Endodermal cell (in vitro differentiated cells): ENCODE results near the gene LRTM2. TPM values are rescaled to one million over a fixed set of nuclear protein-coding genes. Genes with fewer than 3 reads are reported as not detected.

Experiments used
- DNase-seq: peaks from one replicate; pipeline ENCODE4 v3.0.0-alpha.2; 2017
- H3K27ac ChIP-seq: 2 replicates; pipeline ENCODE4 v1.5.1; 2013; ENCODE audit warnings: mild to moderate bottlenecking, low read depth, low read length, moderate library complexity
- H3K27me3 ChIP-seq: 2 replicates; pipeline ENCODE4 v1.6.1; 2013; ENCODE audit warnings: mild to moderate bottlenecking, low read length, moderate library complexity; ENCODE audit not compliant: insufficient read depth, control insufficient read depth, poor library complexity, severe bottlenecking
- H3K36me3 ChIP-seq: 2 replicates; pipeline ENCODE4 v1.7.0; 2013; ENCODE audit warnings: mild to moderate bottlenecking, low read length, moderate library complexity; ENCODE audit not compliant: control insufficient read depth, insufficient read depth
- H3K4me1 ChIP-seq: one replicate; pipeline ENCODE4 v1.7.0; 2013; ENCODE audit warnings: low read length; ENCODE audit not compliant: control insufficient read depth, insufficient read depth
- H3K4me3 ChIP-seq: 2 replicates; pipeline ENCODE4 v1.5.1; 2013; ENCODE audit warnings: mild to moderate bottlenecking, low read length, moderate library complexity
- H3K9ac ChIP-seq: 2 replicates; pipeline ENCODE4 v1.6.1; 2013; ENCODE audit warnings: mild to moderate bottlenecking, low read length, moderate library complexity; ENCODE audit not compliant: poor library complexity, severe bottlenecking; ENCODE audit errors: extremely low read depth
- H3K9me3 ChIP-seq: 2 replicates; pipeline ENCODE4 v1.6.1; 2013; ENCODE audit warnings: mild to moderate bottlenecking, low read length, moderate library complexity; ENCODE audit not compliant: control insufficient read depth
- H3K27ac Mint-ChIP-seq: 2 replicates; pipeline ENCODE4 v1.8.0; 2020; ENCODE audit warnings: mixed read lengths
- H3K27me3 Mint-ChIP-seq: 2 replicates; pipeline ENCODE4 v1.8.0; 2021; ENCODE audit warnings: mild to moderate bottlenecking, mixed read lengths; ENCODE audit not compliant: insufficient read depth
- H3K36me3 Mint-ChIP-seq: 2 replicates; pipeline ENCODE4 v1.8.0; 2020; ENCODE audit warnings: low read depth, mixed read lengths
- H3K4me1 Mint-ChIP-seq: 2 replicates; pipeline ENCODE4 v1.8.0; 2020; ENCODE audit warnings: mixed read lengths
- H3K4me3 Mint-ChIP-seq: 2 replicates; pipeline ENCODE4 v1.8.0; 2020; ENCODE audit warnings: mild to moderate bottlenecking, moderate library complexity, mixed read lengths
- H3K9me3 Mint-ChIP-seq: 2 replicates; pipeline ENCODE4 v1.8.0; 2020; ENCODE audit warnings: mild to moderate bottlenecking, mixed read lengths
- WGBS, 2 experiments: methylation state at CpG; one replicate each; pipeline versions ENCODE4 v1.1.5 to v1.1.7; 2013; ENCODE audit warnings: missing lambda C conversion rate in 2 of 2, mixed read lengths in 1 of 2; ENCODE audit not compliant: insufficient coverage in 1 of 2, insufficient read length in 1 of 2; 5-methylcytosine and 5-hydroxymethylcytosine counted together
- total RNA-seq, 2 donors: library from RNA; stranded (reverse); fragmentation: NEBNext Ultra II Directional in 1 of 2; extraction: Animal tissue kit (Norgen Biotek cat#: 25700) in 1 of 2; gene quantifications; 2 replicates in 1 of 2; 3 replicates in 1 of 2; pipeline ENCODE4 v1.2.1, GENCODE V29; 2021
- TF ChIP-seq, protein P1 (sequence below): fragments of 200-600 bp; sonication (generic); conservative IDR thresholded peaks from 2 replicates; pipeline ENCODE4 v1.5.0; 2021; ENCODE audit warnings: antibody characterized with exemption, mild to moderate bottlenecking

The LRTM2 gene
- total RNA-seq, 2 donors from 2014 or later, result 0.40 TPM

DNA sequence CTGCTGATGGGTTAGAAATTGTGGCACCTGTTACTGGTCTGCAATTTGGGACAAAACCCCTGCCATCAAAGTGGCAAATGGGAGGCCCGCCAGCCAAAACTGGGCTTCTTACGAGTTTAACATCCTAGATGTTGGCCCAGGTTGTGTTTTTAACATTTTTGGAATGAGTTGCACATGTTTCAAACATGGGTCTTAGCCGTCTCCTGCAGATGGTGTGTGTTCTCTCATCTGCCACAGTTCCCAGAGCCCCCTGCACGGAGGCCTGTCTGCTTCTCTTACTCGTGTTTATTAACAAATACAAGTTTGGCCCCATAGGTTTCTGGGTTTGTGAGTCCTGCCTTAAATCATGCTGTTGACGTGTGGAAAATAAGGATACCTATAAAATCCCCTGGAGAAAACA lies 51.6 kb downstream of the LRTM2 start:
- H3K4me1 Mint-ChIP-seq, result peaks cover 6% of the 10 kb centered on the region
- no peaks in the 10 kb centered on the region for H3K4me1 ChIP-seq
- no peaks in the 10 kb centered on the region for H3K36me3 ChIP-seq
- no peak overlapping the region for H3K27ac Mint-ChIP-seq
- H3K27ac ChIP-seq, result no peak overlapping the region
- TF ChIP-seq, protein P1, sequence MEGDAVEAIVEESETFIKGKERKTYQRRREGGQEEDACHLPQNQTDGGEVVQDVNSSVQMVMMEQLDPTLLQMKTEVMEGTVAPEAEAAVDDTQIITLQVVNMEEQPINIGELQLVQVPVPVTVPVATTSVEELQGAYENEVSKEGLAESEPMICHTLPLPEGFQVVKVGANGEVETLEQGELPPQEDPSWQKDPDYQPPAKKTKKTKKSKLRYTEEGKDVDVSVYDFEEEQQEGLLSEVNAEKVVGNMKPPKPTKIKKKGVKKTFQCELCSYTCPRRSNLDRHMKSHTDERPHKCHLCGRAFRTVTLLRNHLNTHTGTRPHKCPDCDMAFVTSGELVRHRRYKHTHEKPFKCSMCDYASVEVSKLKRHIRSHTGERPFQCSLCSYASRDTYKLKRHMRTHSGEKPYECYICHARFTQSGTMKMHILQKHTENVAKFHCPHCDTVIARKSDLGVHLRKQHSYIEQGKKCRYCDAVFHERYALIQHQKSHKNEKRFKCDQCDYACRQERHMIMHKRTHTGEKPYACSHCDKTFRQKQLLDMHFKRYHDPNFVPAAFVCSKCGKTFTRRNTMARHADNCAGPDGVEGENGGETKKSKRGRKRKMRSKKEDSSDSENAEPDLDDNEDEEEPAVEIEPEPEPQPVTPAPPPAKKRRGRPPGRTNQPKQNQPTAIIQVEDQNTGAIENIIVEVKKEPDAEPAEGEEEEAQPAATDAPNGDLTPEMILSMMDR, result no peak
- no peak overlapping the region for H3K4me3 Mint-ChIP-seq
- WGBS, 2 experiments, result 90 to 96% methylated on average over 6 of the region's 6 CpGs
- H3K9ac ChIP-seq, result no peak overlapping the region
- H3K27me3 Mint-ChIP-seq, result peaks cover 5% of the 10 kb centered on the region
- peaks cover 15% of the 10 kb centered on the region for H3K9me3 Mint-ChIP-seq
- no peaks in the 10 kb centered on the region for H3K27me3 ChIP-seq
- H3K4me3 ChIP-seq, result no peak overlapping the region
- H3K36me3 Mint-ChIP-seq, result no peaks in the 10 kb centered on the region
- H3K9me3 ChIP-seq, result peaks cover 5% of the 10 kb centered on the region
- DNase-seq, result no peak

DNA sequence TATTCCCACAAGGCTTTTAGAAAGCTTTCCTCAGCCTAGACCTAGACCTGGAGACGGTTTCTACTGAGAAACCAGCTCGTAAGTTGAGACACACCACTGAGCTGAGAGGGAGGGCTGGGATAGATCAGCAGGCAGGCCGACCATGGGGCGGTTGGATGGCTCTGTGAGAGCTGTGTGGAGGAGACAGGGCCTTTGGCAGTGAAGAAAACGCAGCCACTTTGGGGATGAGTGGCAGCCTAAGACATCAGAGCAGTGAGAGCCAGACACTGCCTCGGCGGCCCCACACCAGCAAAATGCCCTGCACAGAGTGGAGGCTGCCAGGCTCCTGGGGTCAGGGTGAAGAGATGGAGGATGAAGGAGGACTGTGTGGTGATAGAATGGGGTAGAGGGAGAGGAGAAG lies 52.1 kb downstream of the LRTM2 start:
- Histone ChIP-seq H3K27me3 (no peaks in the 10 kb centered on the region), H3K27ac (no peak overlapping the region), H3K4me3 (no peak overlapping the region), H3K4me1 (no peaks in the 10 kb centered on the region), H3K9me3 (peaks cover 5% of the 10 kb centered on the region), H3K36me3 (no peaks in the 10 kb centered on the region), H3K9ac (no peak overlapping the region)
- no peaks in the 10 kb centered on the region for H3K36me3 Mint-ChIP-seq
- no peak for DNase-seq
- TF ChIP-seq, protein P1, result no peak
- H3K27me3 Mint-ChIP-seq, result peaks cover 5% of the 10 kb centered on the region
- no peak overlapping the region for H3K27ac Mint-ChIP-seq
- no peak overlapping the region for H3K4me3 Mint-ChIP-seq
- WGBS, 2 experiments, result 91 to 93% methylated on average over 6 to 7 of the region's 7 CpGs
- peaks cover 15% of the 10 kb centered on the region for H3K9me3 Mint-ChIP-seq
- H3K4me1 Mint-ChIP-seq, result peaks cover 6% of the 10 kb centered on the region

DNA sequence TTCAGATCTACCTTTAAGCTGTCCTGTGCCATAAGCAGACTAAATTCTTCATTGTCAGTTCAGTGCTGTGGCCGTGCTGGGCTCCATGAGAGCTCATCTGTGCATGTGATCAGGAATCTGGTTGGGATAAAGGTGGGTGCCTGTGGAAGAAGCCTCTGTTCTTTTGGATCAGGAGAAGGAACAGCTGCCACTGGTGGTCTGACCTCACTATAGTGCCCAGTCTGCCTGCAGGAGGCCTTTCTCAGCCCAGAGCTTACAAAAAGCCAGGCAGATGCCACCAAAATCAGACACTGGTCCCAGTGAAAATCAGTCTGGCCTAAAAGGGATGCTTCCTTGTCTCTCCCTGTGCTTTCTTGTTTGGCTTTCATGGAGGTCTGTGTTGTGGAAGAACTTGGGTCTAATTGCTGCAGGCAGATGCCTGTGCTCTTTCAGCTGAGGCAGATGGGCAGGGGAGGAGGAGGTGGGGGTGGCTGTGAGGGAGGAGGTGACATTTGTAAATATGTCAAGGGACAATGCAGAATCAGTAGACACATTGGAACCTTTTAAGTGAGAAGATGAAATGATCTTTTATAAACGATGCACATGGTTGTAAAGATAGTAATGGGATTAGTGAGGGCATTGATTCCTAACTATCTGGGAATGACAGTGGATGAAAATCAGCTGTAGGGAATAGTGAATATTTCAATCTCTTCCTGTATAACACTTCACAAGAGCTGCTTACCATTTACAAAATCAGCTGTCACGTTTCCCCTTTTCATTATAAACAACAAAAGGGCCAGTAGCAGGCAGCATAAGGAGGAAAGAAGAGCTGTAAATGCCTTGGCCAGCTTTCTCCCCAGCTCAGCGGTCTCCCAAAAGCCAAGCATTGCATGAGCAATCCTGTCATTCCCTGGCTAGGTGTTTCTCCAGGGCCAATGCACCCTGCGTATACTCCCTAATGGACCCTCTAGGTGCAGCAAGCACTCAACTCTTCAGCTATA lies 53.5 kb downstream of the LRTM2 start:
- H3K36me3 ChIP-seq, result no peaks in the 10 kb centered on the region
- no peak overlapping the region for H3K9ac ChIP-seq
- H3K27ac ChIP-seq, result no peak overlapping the region
- 90 to 91% methylated on average over 3 to 5 of the region's 5 CpGs for WGBS, 2 experiments
- no peaks in the 10 kb centered on the region for H3K27me3 ChIP-seq
- no peaks in the 10 kb centered on the region for H3K4me1 ChIP-seq
- Mint-ChIP-seq H3K9me3 (peaks cover 6% of the 10 kb centered on the region), H3K27ac (no peak overlapping the region), H3K27me3 (peaks cover 2% of the 10 kb centered on the region), H3K4me3 (no peak overlapping the region), H3K4me1 (peaks cover 6% of the 10 kb centered on the region), H3K36me3 (no peaks in the 10 kb centered on the region)
- no peak overlapping the region for H3K4me3 ChIP-seq
- DNase-seq, result no peak
- no peaks in the 10 kb centered on the region for H3K9me3 ChIP-seq
- TF ChIP-seq, protein P1, result no peak
